ENCODE data around the gene TNS3.

- TF ChIP-seq CTCF (IDR thresholded peaks at IDR 0.05) (no peak), RFX5 (IDR thresholded peaks at IDR 0.05; ENCODE audit: low read length) (no peak), SIN3A (IDR thresholded peaks at IDR 0.05; ENCODE audit: borderline replicate concordance, low read depth, low read length) (no peak)
Measured at GRCh38 chr7:47509571-47509970, 72.3 kb downstream of the TNS3 start.

Data from SK-N-SH (cell line).